AG04450 (cell line): Measurements from ENCODE around the gene OGN. TPM values are rescaled to one million over a fixed set of nuclear protein-coding genes. Genes with fewer than 3 reads are reported as not detected.
A peak's percentile ranks its signal among the peaks of the same experiment; 100 is the strongest.

Experiments used
- CTCF ChIA-PET: fragments of 300-600, 350-600 bp; formaldehyde crosslinking; extraction: SDS; loops from one replicate; lab custom pipeline; 2022; ENCODE audit warnings: antibody characterized with exemption, inconsistent platforms; lab: Charles Lee
- POLR2A ChIA-PET: fragments of 350-600 bp; formaldehyde crosslinking; extraction: SDS; loops from one replicate; lab custom pipeline; 2021; ENCODE audit warnings: antibody characterized with exemption, inconsistent platforms; lab: Yijun Ruan, JAX
- DNase-seq: peaks from one replicate; pipeline ENCODE4 v3.0.0-alpha.2; 2011; ENCODE audit warnings: low read depth, low spot score
- H3K27ac ChIP-seq: one replicate; pipeline ENCODE4 v1.5.1; 2012; ENCODE audit warnings: low read depth, low read length, control low read depth
- H3K27me3 ChIP-seq: one replicate; pipeline ENCODE4 v1.6.0; 2012; ENCODE audit warnings: low read length; ENCODE audit not compliant: control insufficient read depth, insufficient read depth
- H3K4me3 ChIP-seq: 2 replicates; pipeline ENCODE4 v1.5.1; 2011; ENCODE audit warnings: mild to moderate bottlenecking, low read depth, low read length, control low read depth
- H3K9me3 ChIP-seq: 2 replicates; pipeline ENCODE4 v1.5.1; 2012; ENCODE audit warnings: low read length; ENCODE audit not compliant: control insufficient read depth, insufficient read depth
- CTCF ChIP-seq: IDR thresholded peaks from 2 replicates; pipeline ENCODE4 v1.5.1; 2011; ENCODE audit warnings: low read depth, low read length, control low read depth, inconsistent platforms
- polyA plus RNA-seq: library from polyadenylated mRNA; depleted of rRNA; stranded (reverse); fragments of >200 nt; gene quantifications from 2 replicates; pipeline ENCODE4 v1.2.3, GENCODE V29; 2011

OGN gene
- polyA plus RNA-seq, 1 experiment: 1.3 TPM

- no peaks in the 10 kb centered on the region for H3K27me3 ChIP-seq
- no peak for TF ChIP-seq CTCF
- no peak overlapping the region for H3K4me3 ChIP-seq
- no peak overlapping the region for H3K27ac ChIP-seq
- DNase-seq: no peak
- no peaks in the 10 kb centered on the region for H3K9me3 ChIP-seq
- POLR2A ChIA-PET: no interaction called here
- CTCF ChIA-PET: no interaction called here
Observed at GRCh38 chr9:92385001-92385400, 19.4 kb downstream of the OGN start.

GRCh38 chr9:92384375-92384774, 20.0 kb downstream of the OGN start:
- no peak for TF ChIP-seq CTCF
- CTCF ChIA-PET: no interaction called here
- H3K9me3 ChIP-seq: no peaks in the 10 kb centered on the region
- no peaks in the 10 kb centered on the region for H3K27me3 ChIP-seq
- H3K27ac ChIP-seq: no peak overlapping the region
- no peak for DNase-seq
- H3K4me3 ChIP-seq: no peak overlapping the region
- POLR2A ChIA-PET: interaction anchor here (0.6 kb wide), 1 partner anchor 160 kb away, joined by 3 read pairs; no protein-coding TSS in a partner anchor

GRCh38 chr9:92381775-92382174, 22.6 kb downstream of the OGN start:
- no peak overlapping the region for H3K27ac ChIP-seq
- no peak for DNase-seq
- no peak for TF ChIP-seq CTCF
- ChIA-PET POLR2A (no interaction called here), CTCF (interaction anchor here (0.6 kb wide), 1 partner anchor 241 kb away, joined by 3 read pairs; no protein-coding TSS in a partner anchor)
- H3K27me3 ChIP-seq: no peaks in the 10 kb centered on the region
- no peaks in the 10 kb centered on the region for H3K9me3 ChIP-seq
- H3K4me3 ChIP-seq: no peak overlapping the region

GRCh38 chr9:92380603-92381002, 23.8 kb downstream of the OGN start:
- H3K27ac ChIP-seq: no peak overlapping the region
- no peak for DNase-seq
- ChIA-PET POLR2A (no interaction called here), CTCF (interaction anchor here (1.0 kb wide), 1 partner anchor 59 kb away, joined by 3 read pairs; no protein-coding TSS in a partner anchor)
- no peak overlapping the region for H3K4me3 ChIP-seq
- H3K9me3 ChIP-seq: no peaks in the 10 kb centered on the region
- no peak for TF ChIP-seq CTCF
- no peaks in the 10 kb centered on the region for H3K27me3 ChIP-seq

- DNase-seq: peak; percentile 7
- ChIA-PET CTCF (interaction anchor here (1.0 kb wide), 1 partner anchor 10 kb away, joined by 3 read pairs; no protein-coding TSS in a partner anchor), POLR2A (no interaction called here)
- H3K27me3 ChIP-seq: no peaks in the 10 kb centered on the region
- H3K4me3 ChIP-seq: no peak overlapping the region
- H3K27ac ChIP-seq: no peak overlapping the region
- peaks cover 4% of the 10 kb centered on the region for H3K9me3 ChIP-seq
- no peak for TF ChIP-seq CTCF
Observed at GRCh38 chr9:92378865-92379560, 25.4 kb downstream of the OGN start.
